GM20431 (cell line): ENCODE data around the gene PPP2R2D.
"Not testable (repeated sequence)": the region's sequence is repeated elsewhere in the genome, so short reads cannot be mapped to it uniquely, and the experiment has no call there.

Experiments used
- in situ Hi-C: fragments of 300-500 bp; cut with MseI, MboI; formaldehyde crosslinking; loops from one replicate; pipeline ENCODE4 v1.15.0; 2020; ENCODE audit warnings: low sequenced_read_pairs; ENCODE audit not compliant: unreplicated experiment

Gene PPP2R2D

GRCh38 chr10:131981429-131982184, 80.8 kb downstream of the PPP2R2D start, which contains the start of gene BNIP3:
TSS of gene BNIP3 (minus strand) at chr10:131981923. CDS start at chr10:131981806, 117 bp downstream.
- in situ Hi-C loops: no loop called here

- in situ Hi-C loops: no loop called here
These were observed 81.5 kb downstream of the PPP2R2D start for GRCh38 chr10:131982185-131982756.

- in situ Hi-C loops: no loop called here
These were observed 82.0 kb downstream of the PPP2R2D start for GRCh38 chr10:131982796-131983195.

- in situ Hi-C loops: no loop called here
These were observed 83.0 kb downstream of the PPP2R2D start for GRCh38 chr10:131983780-131984179.

GRCh38 chr10:131986851-131987250, 86.0 kb downstream of the PPP2R2D start:
- in situ Hi-C loops: not testable (repeated sequence)

- in situ Hi-C loops: not testable (repeated sequence)
These were observed 86.5 kb downstream of the PPP2R2D start for GRCh38 chr10:131987301-131987700.

- in situ Hi-C loops: not testable (repeated sequence)
These were observed 87.0 kb downstream of the PPP2R2D start for GRCh38 chr10:131987786-131988185.

GRCh38 chr10:131991726-131992125, 90.9 kb downstream of the PPP2R2D start:
- in situ Hi-C loops: no loop called here

- in situ Hi-C loops: no loop called here
These were observed 92.5 kb downstream of the PPP2R2D start for GRCh38 chr10:131993275-131993674.

GRCh38 chr10:131994435-131994834, 93.6 kb downstream of the PPP2R2D start:
- in situ Hi-C loops: no loop called here

- in situ Hi-C loops: no loop called here
These were observed 95.9 kb downstream of the PPP2R2D start for GRCh38 chr10:131996466-131997365.

GRCh38 chr10:131997366-131998049, 96.7 kb downstream of the PPP2R2D start:
- in situ Hi-C loops: no loop called here

GRCh38 chr10:131998050-131998844, 97.4 kb downstream of the PPP2R2D start:
- in situ Hi-C loops: no loop called here

- in situ Hi-C loops: no loop called here
These were observed 98.3 kb downstream of the PPP2R2D start for GRCh38 chr10:131998845-131999681.

- in situ Hi-C loops: no loop called here
These were observed 100.6 kb downstream of the PPP2R2D start for GRCh38 chr10:132001238-132001972.

GRCh38 chr10:132002004-132002403, 101.2 kb downstream of the PPP2R2D start:
- in situ Hi-C loops: no loop called here

- in situ Hi-C loops: no loop called here
These were observed 102.6 kb downstream of the PPP2R2D start for GRCh38 chr10:132003282-132003924.
